T-helper 17 cell (primary cell): ENCODE results near the gene SCN2B. TPM values are rescaled to one million over a fixed set of nuclear protein-coding genes. Genes with fewer than 3 reads are reported as not detected.

Experiments
- ATAC-seq: fragments of 150-1000 bp; cut with Tn5 transposase; 2 replicates; pipeline ENCODE4 v1.10.0; 2021; ENCODE audit warnings: mild to moderate bottlenecking, moderate library complexity
- DNase-seq, 3 donors: peaks; one replicate each; pipeline versions ENCODE4 v3.0.0 to v3.0.0-alpha.2; 2020 to 2021
- H3K9me3 ChIP-seq: one replicate; pipeline ENCODE4 v1.7.0; 2013; ENCODE audit warnings: low read length, mild to moderate bottlenecking; ENCODE audit not compliant: control insufficient read depth, poor library complexity, severe bottlenecking
- H3K27ac Mint-ChIP-seq: one replicate; pipeline ENCODE4 v1.8.0; 2022; ENCODE audit warnings: mild to moderate bottlenecking, moderate library complexity, mixed read lengths
- H3K27me3 Mint-ChIP-seq: one replicate; pipeline ENCODE4 v1.8.0; 2022; ENCODE audit warnings: mixed read lengths
- H3K36me3 Mint-ChIP-seq: one replicate; pipeline ENCODE4 v1.8.0; 2022; ENCODE audit warnings: low read depth, mixed read lengths
- H3K4me1 Mint-ChIP-seq: one replicate; pipeline ENCODE4 v1.8.0; 2022; ENCODE audit warnings: mild to moderate bottlenecking, mixed read lengths
- H3K4me3 Mint-ChIP-seq: one replicate; pipeline ENCODE4 v1.8.0; 2022; ENCODE audit warnings: mild to moderate bottlenecking, moderate library complexity, mixed read lengths
- total RNA-seq, 4 donors: library from RNA in 2 of 4; stranded (reverse) in 2 of 4; gene quantifications; one replicate each; pipeline ENCODE4 v1.2.3 and lab custom pipeline; 2022 to 2026

The SCN2B gene
- total RNA-seq, 2 donors from 2014 or later = not detected

DNA sequence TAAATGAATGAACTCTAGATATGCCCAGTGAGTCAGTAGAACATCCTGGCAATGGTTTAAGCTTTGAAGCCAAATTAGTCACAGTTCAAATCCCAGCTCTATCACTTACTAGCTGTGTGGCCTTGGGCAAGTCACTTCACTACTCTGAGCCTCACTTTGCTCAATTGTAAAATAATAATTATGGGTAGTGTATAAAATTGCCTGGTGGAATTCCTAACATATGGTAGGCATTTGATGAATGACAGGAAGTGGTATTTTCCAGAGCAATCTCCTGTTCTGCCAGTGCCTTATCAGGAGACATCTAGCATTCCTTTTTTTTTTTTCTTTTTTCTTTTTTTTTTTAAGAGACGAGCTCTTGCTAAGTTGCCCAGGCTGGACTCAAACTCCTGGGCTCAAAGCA is 36.9 kb downstream of the SCN2B start:
- Mint-ChIP-seq H3K4me1 (peaks cover 10% of the 10 kb centered on the region), H3K36me3 (peaks cover 9% of the 10 kb centered on the region), H3K27me3 (peaks cover 79% of the 10 kb centered on the region), H3K4me3 (no peak overlapping the region), H3K27ac (no peak overlapping the region)
- ATAC-seq (no peak), DNase-seq (no peak)
- H3K9me3 ChIP-seq = no peaks in the 10 kb centered on the region

DNA sequence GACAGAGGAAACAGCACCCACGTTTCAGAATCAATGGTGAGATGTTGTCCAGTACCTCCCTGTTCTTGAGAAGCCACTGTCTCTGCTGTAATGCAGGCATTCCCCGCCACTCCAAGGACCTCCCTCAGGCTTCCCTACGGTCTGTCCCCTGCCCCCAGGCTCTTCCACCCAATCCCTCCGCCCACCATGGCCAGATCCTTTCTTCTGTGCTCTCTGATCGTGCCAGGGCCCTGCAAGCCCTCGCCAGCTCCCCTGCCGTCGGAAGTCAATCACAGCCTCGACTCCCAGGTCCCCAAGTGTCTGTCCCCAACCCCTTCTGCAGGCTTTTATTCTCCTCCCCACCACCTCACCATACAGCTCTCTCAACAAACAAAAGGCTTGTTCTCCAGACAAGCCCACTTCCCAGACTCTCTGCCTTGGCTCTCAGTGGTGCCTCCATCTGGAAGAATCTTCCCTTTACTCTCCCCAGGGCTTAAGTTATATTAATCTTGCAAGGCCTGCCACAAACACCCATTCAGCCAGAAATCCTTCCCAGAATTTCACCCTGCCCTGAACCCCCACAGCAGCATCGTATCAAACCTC is 37.5 kb downstream of the SCN2B start:
- no peaks in the 10 kb centered on the region for H3K9me3 ChIP-seq
- H3K27me3 Mint-ChIP-seq = peaks cover 79% of the 10 kb centered on the region
- H3K4me3 Mint-ChIP-seq = no peak overlapping the region
- ATAC-seq (no peak), DNase-seq (no peak)
- peak overlapping the region; percentile 6 for H3K27ac Mint-ChIP-seq
- H3K4me1 Mint-ChIP-seq = peaks cover 10% of the 10 kb centered on the region
- H3K36me3 Mint-ChIP-seq = peaks cover 7% of the 10 kb centered on the region

DNA sequence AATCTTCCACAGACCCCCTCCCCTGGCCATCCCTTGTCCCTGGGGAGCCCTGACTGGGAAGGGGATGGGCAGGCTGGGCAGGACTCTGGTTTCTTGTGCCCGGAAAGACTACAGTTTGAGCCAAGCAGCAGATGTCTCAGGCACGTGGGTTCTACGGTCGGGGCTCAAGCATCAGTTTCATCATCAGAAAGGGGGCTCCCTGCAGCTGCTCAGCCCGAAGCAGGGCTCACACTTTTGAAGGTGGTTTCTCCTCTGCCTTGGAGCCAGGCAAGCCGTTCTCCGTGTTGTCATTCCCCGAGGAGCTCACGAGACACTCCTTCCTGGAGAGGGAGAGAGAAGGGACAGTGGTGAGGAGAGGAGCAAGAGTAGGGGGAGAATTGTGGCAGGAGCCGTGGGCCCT is 39.6 kb downstream of the SCN2B start:
- no peaks in the 10 kb centered on the region for H3K9me3 ChIP-seq
- H3K27ac Mint-ChIP-seq = no peak overlapping the region
- H3K4me3 Mint-ChIP-seq = no peak overlapping the region
- ATAC-seq = no peak
- DNase-seq = no peak
- peaks cover 60% of the 10 kb centered on the region for H3K27me3 Mint-ChIP-seq
- peaks cover under 1% of the 10 kb centered on the region for H3K36me3 Mint-ChIP-seq
- peaks cover 3% of the 10 kb centered on the region for H3K4me1 Mint-ChIP-seq

DNA sequence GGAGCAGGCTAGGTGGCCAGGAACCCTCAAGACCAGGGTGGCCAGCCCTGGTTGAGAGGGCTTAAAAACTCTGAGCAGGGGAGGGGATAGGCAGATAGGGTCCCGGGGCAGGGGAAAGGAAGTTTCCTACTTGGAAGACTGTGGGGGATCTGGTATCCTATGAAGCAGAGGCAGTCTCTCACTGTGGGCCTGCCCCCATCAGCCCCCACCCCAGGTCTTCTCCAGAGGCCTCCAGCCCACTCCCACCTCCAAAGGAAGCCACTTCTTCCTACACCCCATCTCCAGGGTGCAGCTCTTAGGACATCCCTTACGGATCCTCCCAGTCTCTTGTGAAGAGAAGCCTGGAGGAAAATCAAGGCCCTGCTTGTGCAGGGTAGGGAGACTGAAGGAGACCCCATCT is 40.1 kb downstream of the SCN2B start:
- DNase-seq = no peak
- H3K4me1 Mint-ChIP-seq = peaks cover 3% of the 10 kb centered on the region
- H3K36me3 Mint-ChIP-seq = no peaks in the 10 kb centered on the region
- no peak for ATAC-seq
- no peak overlapping the region for H3K4me3 Mint-ChIP-seq
- H3K27ac Mint-ChIP-seq = no peak overlapping the region
- H3K9me3 ChIP-seq = no peaks in the 10 kb centered on the region
- peaks cover 60% of the 10 kb centered on the region for H3K27me3 Mint-ChIP-seq

DNA sequence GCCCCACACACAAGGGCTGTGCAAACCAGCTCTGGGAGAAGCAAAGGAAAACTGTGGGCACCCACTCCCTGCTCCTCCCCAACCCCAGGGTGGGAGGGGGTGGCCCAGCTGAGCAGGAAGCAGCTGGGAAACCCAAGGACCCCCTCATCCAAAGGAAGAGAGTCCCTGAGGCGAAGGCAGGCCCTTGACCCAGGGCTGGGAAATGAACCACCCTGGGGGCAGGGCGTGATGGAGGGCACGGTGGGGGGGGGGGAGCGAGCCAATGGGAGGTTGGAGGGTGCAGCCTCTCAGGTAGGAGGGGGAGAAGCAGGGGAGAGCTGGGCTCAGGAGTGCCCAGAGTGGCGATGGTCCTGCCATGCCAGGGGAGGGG is 40.7 kb downstream of the SCN2B start:
- no peak for ATAC-seq
- Mint-ChIP-seq H3K4me3 (no peak overlapping the region), H3K36me3 (no peaks in the 10 kb centered on the region), H3K27me3 (peaks cover 56% of the 10 kb centered on the region), H3K27ac (no peak overlapping the region), H3K4me1 (peaks cover 3% of the 10 kb centered on the region)
- no peak for DNase-seq
- H3K9me3 ChIP-seq = no peaks in the 10 kb centered on the region

DNA sequence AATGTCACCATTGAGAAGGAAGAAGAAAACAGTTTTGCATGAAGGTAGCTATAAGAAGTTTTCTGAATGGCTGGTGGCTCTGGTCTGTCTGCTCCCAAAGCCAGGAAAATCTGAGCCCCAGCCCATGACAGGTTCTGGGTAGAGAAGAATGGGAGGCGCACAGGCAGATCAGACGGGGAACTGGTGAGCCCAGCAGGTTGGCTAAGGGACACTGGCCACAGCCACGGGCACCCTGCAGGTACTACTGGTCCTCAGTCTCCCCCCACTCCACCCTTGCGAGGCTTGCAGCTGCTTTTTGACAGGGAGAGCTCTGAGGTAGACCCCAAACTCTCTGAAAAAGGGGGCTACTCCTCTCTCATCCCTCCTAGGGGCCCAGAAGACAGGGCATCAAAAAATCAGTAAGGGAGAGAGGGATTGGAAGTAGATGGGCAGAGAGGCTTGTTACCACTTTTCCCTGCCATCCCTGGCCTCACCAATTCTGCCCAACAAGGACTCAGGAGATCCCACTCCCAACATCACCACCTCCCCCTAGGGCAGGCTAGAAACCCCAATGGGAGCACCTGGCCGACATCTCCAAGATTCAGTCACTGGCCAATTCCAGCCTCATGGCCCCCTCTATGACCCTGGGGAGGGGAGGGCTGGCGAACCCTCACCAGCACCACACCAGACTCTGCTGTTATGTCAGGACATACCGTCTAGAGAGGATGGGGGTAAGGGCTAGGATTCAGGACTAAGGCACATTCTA is 41.2 kb downstream of the SCN2B start:
- Mint-ChIP-seq H3K4me1 (peaks cover 3% of the 10 kb centered on the region), H3K36me3 (no peaks in the 10 kb centered on the region), H3K27me3 (peaks cover 50% of the 10 kb centered on the region), H3K27ac (no peak overlapping the region), H3K4me3 (no peak overlapping the region)
- DNase-seq (no peak), ATAC-seq (no peak)
- no peaks in the 10 kb centered on the region for H3K9me3 ChIP-seq

DNA sequence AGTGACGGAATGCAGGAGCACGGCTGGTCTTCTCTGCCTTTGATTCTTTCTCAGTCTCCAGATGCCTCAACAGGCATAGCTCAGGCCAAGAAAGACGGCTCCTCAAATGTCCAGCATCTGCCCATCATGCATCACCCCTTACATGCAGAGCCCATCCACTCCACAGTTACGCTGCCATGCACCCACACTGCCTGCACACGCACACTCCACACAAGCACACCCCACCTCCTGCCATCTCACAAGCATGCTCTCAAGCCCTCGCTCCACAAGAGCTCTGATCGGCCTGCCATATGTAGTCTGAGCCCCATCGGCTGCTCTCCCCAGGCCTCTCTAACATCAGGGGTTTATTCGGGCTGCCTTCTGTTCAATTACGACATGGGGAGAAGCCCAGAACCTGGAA is 42.6 kb downstream of the SCN2B start:
- Mint-ChIP-seq H3K4me3 (no peak overlapping the region), H3K36me3 (no peaks in the 10 kb centered on the region), H3K27ac (no peak overlapping the region), H3K27me3 (peaks cover 40% of the 10 kb centered on the region), H3K4me1 (peaks cover 3% of the 10 kb centered on the region)
- DNase-seq (no peak), ATAC-seq (no peak)
- no peaks in the 10 kb centered on the region for H3K9me3 ChIP-seq

DNA sequence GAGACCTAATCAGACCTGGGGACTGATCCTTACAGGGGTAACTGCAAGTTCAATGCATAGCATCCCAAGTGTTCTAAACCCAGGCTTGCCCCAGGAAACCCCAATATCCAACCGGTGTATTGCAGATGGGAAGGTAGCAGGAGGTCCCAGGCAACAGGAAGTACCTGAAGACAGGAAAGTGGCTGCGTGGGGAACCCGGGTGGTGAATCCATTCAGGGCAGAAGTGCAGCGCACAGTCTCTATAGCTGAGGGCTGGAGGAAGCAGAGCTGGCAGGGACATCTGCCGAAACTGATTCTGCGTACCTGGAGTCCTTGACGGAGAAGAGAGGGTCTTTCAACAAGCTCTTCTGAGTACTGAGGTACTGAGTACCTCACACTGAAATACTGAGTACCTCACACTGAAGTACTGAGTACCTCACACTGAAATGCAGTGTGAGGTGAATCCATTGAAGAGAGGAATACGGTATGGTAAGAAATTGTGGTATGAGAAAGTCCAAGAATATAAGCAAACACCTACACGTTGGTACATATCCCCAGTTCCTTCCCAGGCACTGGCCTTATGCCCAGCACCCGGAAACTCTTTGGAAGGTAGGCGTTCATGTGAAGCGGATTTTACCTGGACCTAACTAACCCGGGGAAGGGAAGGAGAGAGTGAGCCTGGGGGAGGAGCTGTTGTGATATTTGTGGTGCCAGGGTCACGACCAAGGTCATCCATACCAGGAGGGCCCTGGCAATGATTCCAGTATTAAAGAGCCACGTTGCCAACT is 43.9 kb downstream of the SCN2B start:
- DNase-seq (no peak), ATAC-seq (no peak)
- Mint-ChIP-seq H3K27me3 (peaks cover 34% of the 10 kb centered on the region), H3K27ac (no peak overlapping the region), H3K36me3 (no peaks in the 10 kb centered on the region), H3K4me1 (peaks cover 3% of the 10 kb centered on the region), H3K4me3 (no peak overlapping the region)
- H3K9me3 ChIP-seq = no peaks in the 10 kb centered on the region

DNA sequence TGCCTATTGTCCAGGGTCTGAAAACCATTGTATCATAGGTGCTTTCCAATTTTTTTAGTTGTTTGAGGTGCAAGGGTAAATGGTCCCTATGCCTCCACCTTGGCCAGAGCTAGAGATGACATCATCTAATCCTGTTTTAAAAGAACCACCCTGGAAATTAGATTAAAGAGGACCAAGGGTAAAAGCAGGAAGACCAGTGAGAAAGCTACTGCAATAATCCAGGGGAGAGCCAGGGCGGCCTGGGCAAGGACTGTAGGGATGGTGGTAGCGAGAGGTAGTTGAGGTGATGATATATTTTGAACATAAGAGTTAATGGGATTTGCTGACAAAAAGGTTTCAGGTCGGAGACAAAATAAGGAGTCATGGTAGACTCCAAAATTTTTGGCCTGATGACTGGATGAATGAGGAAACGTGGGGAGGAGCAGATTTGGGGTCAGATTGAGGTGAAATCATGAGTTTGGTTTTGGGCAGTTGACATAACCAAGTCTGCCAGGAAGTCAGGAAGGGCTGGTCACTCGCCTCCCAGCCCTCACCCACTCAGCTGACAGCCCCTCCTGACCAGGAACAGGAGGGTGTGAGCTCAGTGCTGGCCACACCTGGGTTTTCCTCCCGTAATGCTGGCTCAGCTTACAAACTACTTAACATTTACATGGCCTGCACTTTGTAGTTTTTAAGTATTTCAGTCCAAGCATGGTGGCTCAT is 46.8 kb downstream of the SCN2B start:
- Mint-ChIP-seq H3K4me1 (no peaks in the 10 kb centered on the region), H3K27me3 (peaks cover 31% of the 10 kb centered on the region), H3K36me3 (no peaks in the 10 kb centered on the region), H3K4me3 (no peak overlapping the region), H3K27ac (no peak overlapping the region)
- no peak for ATAC-seq
- no peak for DNase-seq
- H3K9me3 ChIP-seq = no peaks in the 10 kb centered on the region

DNA sequence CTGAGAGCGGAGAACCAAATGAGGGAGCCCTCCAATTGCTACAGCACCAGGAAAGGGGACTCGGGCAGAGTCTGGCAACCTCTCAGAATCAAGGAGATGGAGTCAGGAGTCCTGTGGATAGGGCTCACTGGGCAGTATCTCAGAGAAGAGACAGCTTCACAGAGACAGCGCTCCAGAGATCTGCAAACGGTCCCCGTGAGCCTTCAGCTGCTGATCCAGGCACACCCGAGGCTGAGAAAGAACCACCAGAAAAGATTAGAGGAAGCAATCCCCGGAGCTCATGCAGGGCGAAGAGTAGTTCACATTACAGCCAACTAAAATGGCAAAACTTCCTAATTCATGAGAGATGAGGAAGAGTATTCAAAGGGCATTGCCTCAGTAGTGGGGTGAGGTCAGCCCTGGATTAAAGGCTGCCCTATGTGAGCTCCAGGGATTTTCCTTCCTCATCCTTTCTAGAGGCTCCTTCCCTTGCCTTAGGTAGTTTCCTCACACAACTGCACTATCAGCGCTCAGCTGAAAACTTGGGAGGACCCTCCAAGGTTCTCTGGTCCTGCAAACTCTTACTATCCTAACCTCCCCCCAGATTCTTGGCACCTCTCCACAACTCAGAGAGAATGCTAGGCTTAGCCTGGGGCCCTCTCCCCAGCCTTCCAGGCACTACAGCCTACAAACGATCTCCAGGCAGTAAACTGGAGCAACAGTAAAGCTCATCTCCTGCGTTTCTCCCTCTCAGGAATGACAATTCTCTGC is 47.5 kb downstream of the SCN2B start:
- DNase-seq = no peak
- Mint-ChIP-seq H3K4me1 (no peaks in the 10 kb centered on the region), H3K4me3 (no peak overlapping the region), H3K27me3 (peaks cover 24% of the 10 kb centered on the region), H3K27ac (no peak overlapping the region), H3K36me3 (no peaks in the 10 kb centered on the region)
- H3K9me3 ChIP-seq = no peaks in the 10 kb centered on the region
- ATAC-seq = no peak

DNA sequence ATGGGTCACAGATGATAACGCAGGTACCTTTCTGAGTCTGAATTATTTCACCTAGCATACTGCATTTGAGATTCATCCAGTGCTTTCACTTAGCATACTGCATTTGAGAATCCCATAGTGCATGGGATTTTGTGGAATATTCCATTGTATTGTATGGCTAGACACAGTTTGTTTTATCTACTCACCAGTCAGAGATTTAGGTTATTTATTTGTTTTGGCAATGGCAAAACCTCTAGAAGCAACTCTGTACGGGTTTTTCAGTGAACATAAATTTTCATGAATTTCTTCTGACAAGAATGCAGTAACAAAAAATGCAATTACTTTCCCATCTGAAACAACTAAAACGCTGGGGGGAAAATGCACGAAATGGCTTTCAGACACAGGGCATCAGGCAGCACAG is 48.1 kb downstream of the SCN2B start:
- Mint-ChIP-seq H3K36me3 (no peaks in the 10 kb centered on the region), H3K27ac (no peak overlapping the region), H3K4me3 (no peak overlapping the region), H3K4me1 (no peaks in the 10 kb centered on the region), H3K27me3 (peaks cover 22% of the 10 kb centered on the region)
- DNase-seq (no peak), ATAC-seq (no peak)
- no peaks in the 10 kb centered on the region for H3K9me3 ChIP-seq

DNA sequence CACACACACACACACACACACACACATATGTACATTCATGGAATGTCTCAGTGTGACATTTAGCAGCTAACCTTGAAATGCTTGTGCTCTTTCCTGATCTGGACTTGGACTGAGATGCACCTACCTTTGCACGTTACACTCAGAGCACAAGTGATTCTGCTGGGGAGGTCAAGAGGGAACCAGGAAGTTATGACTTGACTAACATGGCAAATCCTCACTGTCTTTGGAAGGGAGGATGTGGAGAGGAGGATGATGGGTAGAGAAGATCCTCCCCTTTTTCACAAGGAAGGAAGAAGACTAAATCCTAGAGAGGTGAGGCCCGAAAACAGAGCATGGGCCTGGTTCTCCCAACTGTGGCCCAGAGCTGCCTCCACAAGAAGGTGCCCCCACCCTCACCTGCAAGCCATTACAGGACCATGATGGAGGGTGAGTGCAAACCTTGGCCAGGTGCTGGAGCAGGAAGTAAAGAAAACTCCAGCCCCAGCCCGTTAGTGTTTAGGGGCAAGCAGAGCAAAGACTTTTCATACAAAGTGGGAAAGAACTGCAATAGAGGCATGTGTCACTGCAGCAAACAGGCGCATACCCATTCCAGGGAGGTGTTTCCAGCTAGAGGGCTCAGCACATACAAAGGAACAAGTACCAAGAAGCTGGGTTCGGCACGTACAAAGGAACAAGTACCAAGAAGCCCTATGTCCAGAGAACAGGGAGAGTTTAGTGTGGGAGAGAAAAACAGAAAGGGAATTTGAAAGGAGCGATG is 50.2 kb downstream of the SCN2B start:
- Mint-ChIP-seq H3K27ac (no peak overlapping the region), H3K4me3 (no peak overlapping the region), H3K36me3 (no peaks in the 10 kb centered on the region), H3K27me3 (peaks cover 17% of the 10 kb centered on the region), H3K4me1 (peaks cover 3% of the 10 kb centered on the region)
- H3K9me3 ChIP-seq = no peaks in the 10 kb centered on the region
- no peak for ATAC-seq
- DNase-seq = no peak
